Testis (tissue), 3 donors: ENCODE results near the gene SMARCC2. TPM values are rescaled to one million over a fixed set of nuclear protein-coding genes. Genes with fewer than 3 reads are reported as not detected.

Experiments
- DNase-seq: peaks from one replicate; pipeline ENCODE4 v3.0.0-alpha.2; 2019
- H3K27ac ChIP-seq, 2 donors: fragments of 200-600 bp; sonication (generic); one replicate each; pipeline ENCODE4 v1.5.1; 2019
- H3K27me3 ChIP-seq: fragments of 200-600 bp; sonication (generic); one replicate; pipeline ENCODE4 v1.5.1; 2019
- H3K36me3 ChIP-seq: fragments of 200-600 bp; sonication (generic); one replicate; pipeline ENCODE4 v1.5.1; 2017; ENCODE audit warnings: low read depth; ENCODE audit errors: missing control alignments
- H3K4me1 ChIP-seq: fragments of 200-600 bp; sonication (generic); one replicate; pipeline ENCODE4 v1.5.1; 2019
- H3K4me3 ChIP-seq, 2 donors: fragments of 200-600 bp; sonication (generic); one replicate each; pipeline ENCODE4 v1.5.1; 2017 to 2019
- H3K9me3 ChIP-seq: fragments of 200-600 bp; sonication (generic); one replicate; pipeline ENCODE4 v1.5.1; 2017
- CTCF ChIP-seq, 3 experiments: fragments of 450-650 bp in 2 of 3; fragments of 200-600 bp in 1 of 3; sonication (generic) in 1 of 3; IDR thresholded peaks; one replicate each; pipeline ENCODE4 v1.5.1; 2016 to 2019; ENCODE audit warnings: antibody characterized with exemption in 3 of 3, mild to moderate bottlenecking in 2 of 3, moderate library complexity in 1 of 3
- POLR2A ChIP-seq: fragments of 450-650 bp; IDR thresholded peaks from one replicate; pipeline ENCODE4 v1.6.1; 2017; ENCODE audit warnings: antibody characterized with exemption, mild to moderate bottlenecking, moderate library complexity
- WGBS, 2 donors: methylation state at CpG; one replicate each; pipeline ENCODE4 v1.1.5; 2018; 5-methylcytosine and 5-hydroxymethylcytosine counted together
- intact Hi-C: fragments of 100-400 bp; cut with DNase I; formaldehyde crosslinking; loops from one replicate; pipeline ENCODE4 v1.15.1; 2023; ENCODE audit warnings: low total_unique reads
- polyA plus RNA-seq: library from polyadenylated mRNA; stranded (reverse); fragments of 350-450 nt; fragmentation: Illumina TruSeq; extraction: RNeasy Lipid Tissue Mini Kit (QIAGEN cat#74804); gene quantifications from one replicate; pipeline ENCODE4 v1.2.3, GENCODE V29; 2014; ENCODE audit warnings: low read depth, low replicate concordance; ENCODE audit not compliant: insufficient read depth
- total RNA-seq, 2 donors: library from RNA; depleted of rRNA; stranded (reverse); fragments of >200 nt; gene quantifications; one replicate each; pipeline ENCODE4 v1.2.3, GENCODE V29; 2016

Gene SMARCC2
- total and polyA plus RNA-seq, 3 donors from 2014 or later: 69.5 to 148 (median 106) TPM

GRCh38 chr12:56141946-56142784 is 47.1 kb downstream of the SMARCC2 start:
- intact Hi-C loops: no loop called here
- no peak for DNase-seq
- H3K27me3 ChIP-seq: no peaks in the 10 kb centered on the region
- no peak overlapping the region for H3K27ac ChIP-seq
- no peaks in the 10 kb centered on the region for H3K9me3 ChIP-seq
- peaks cover 13% of the 10 kb centered on the region for H3K4me1 ChIP-seq
- 85 to 94% methylated on average over 19 of the region's 19 CpGs for WGBS, 2 donors
- no peak overlapping the region for H3K4me3 ChIP-seq
- no peaks in the 10 kb centered on the region for H3K36me3 ChIP-seq
- TF ChIP-seq POLR2A (no peak), CTCF (IDR thresholded peaks at IDR 0.05) (no peak)

- no peak for DNase-seq
- Histone ChIP-seq H3K9me3 (no peaks in the 10 kb centered on the region), H3K27ac (no peak overlapping the region), H3K4me1 (no peaks in the 10 kb centered on the region), H3K36me3 (no peaks in the 10 kb centered on the region), H3K27me3 (no peaks in the 10 kb centered on the region), H3K4me3 (no peak overlapping the region)
- intact Hi-C loops: no loop called here
- 86 to 96% methylated on average over 13 to 14 of the region's 14 CpGs for WGBS, 2 donors
- TF ChIP-seq CTCF (IDR thresholded peaks at IDR 0.05) (no peak), POLR2A (no peak)
These were observed 51.3 kb downstream of the SMARCC2 start for GRCh38 chr12:56137853-56138571.

- no peak for DNase-seq
- H3K27ac ChIP-seq: no peak overlapping the region
- no peaks in the 10 kb centered on the region for H3K36me3 ChIP-seq
- no peaks in the 10 kb centered on the region for H3K9me3 ChIP-seq
- no peak for TF ChIP-seq CTCF (IDR thresholded peaks at IDR 0.05)
- TF ChIP-seq POLR2A: no peak
- H3K27me3 ChIP-seq: no peaks in the 10 kb centered on the region
- intact Hi-C loops: no loop called here
- H3K4me3 ChIP-seq: no peak overlapping the region
- 96 to 97% methylated on average over 6 of the region's 6 CpGs for WGBS, 2 donors
- peaks cover 4% of the 10 kb centered on the region for H3K4me1 ChIP-seq
These were observed 54.4 kb downstream of the SMARCC2 start for GRCh38 chr12:56134897-56135296.

GRCh38 chr12:56130876-56131275 is 58.4 kb downstream of the SMARCC2 start:
- Histone ChIP-seq H3K4me1 (peaks cover 25% of the 10 kb centered on the region), H3K4me3 (no peak overlapping the region), H3K27me3 (no peaks in the 10 kb centered on the region), H3K9me3 (no peaks in the 10 kb centered on the region), H3K27ac (no peak overlapping the region), H3K36me3 (no peaks in the 10 kb centered on the region)
- 81 to 85% methylated on average over 4 of the region's 4 CpGs for WGBS, 2 donors
- DNase-seq: no peak
- intact Hi-C loops: no loop called here
- TF ChIP-seq CTCF (IDR thresholded peaks at IDR 0.05) (no peak), POLR2A (no peak)
